Ascending aorta (tissue), 2 donors: ENCODE results near the gene LAMA5. TPM values are rescaled to one million over a fixed set of nuclear protein-coding genes. Genes with fewer than 3 reads are reported as not detected.

ENCODE experiments used
- DNase-seq, 2 donors: peaks; one replicate each; pipeline ENCODE4 v3.0.0-alpha.2; 2019; ENCODE audit warnings: low spot score in 2 of 2
- H3K27ac ChIP-seq, 2 donors: fragments of 200-600 bp; sonication (generic); one replicate each; pipeline ENCODE4 v1.5.1; 2016 to 2017; ENCODE audit warnings: mild to moderate bottlenecking in 1 of 2
- H3K27me3 ChIP-seq: fragments of 200-600 bp; sonication (generic); one replicate; pipeline ENCODE4 v1.5.1; 2017
- H3K36me3 ChIP-seq, 2 donors: fragments of 200-600 bp; sonication (generic); one replicate each; pipeline ENCODE4 v1.5.1; 2016
- H3K4me1 ChIP-seq, 2 donors: fragments of 200-600 bp; sonication (generic); one replicate each; pipeline ENCODE4 v1.5.1; 2016 to 2017; ENCODE audit warnings: mild to moderate bottlenecking in 1 of 2
- H3K4me3 ChIP-seq, 2 donors: fragments of 200-600 bp; sonication (generic); one replicate each; pipeline ENCODE4 v1.5.1; 2016 to 2017; ENCODE audit warnings: mild to moderate bottlenecking in 1 of 2
- H3K9me3 ChIP-seq, 2 donors: fragments of 200-600 bp; sonication (generic); one replicate each; pipeline ENCODE4 v1.5.1; 2016
- CTCF ChIP-seq, 3 experiments: fragments of 200-600 bp in 2 of 3; fragments of 450-650 bp in 1 of 3; sonication (generic) in 2 of 3; IDR thresholded peaks; one replicate each; pipeline ENCODE4 v1.5.1; 2016 to 2019; ENCODE audit warnings: antibody characterized with exemption in 3 of 3, mild to moderate bottlenecking in 1 of 3, moderate library complexity in 1 of 3
- intact Hi-C: fragments of 100-400 bp; cut with DNase I; formaldehyde crosslinking; loops from one replicate; pipeline ENCODE4 v1.15.1; 2023
- total RNA-seq: library from RNA; depleted of rRNA; stranded (reverse); fragments of >200 nt; gene quantifications from one replicate; pipeline ENCODE4 v1.1.0, GENCODE V29; 2016

Gene LAMA5
- total RNA-seq, 1 donor from 2014 or later = 469 TPM

DNA sequence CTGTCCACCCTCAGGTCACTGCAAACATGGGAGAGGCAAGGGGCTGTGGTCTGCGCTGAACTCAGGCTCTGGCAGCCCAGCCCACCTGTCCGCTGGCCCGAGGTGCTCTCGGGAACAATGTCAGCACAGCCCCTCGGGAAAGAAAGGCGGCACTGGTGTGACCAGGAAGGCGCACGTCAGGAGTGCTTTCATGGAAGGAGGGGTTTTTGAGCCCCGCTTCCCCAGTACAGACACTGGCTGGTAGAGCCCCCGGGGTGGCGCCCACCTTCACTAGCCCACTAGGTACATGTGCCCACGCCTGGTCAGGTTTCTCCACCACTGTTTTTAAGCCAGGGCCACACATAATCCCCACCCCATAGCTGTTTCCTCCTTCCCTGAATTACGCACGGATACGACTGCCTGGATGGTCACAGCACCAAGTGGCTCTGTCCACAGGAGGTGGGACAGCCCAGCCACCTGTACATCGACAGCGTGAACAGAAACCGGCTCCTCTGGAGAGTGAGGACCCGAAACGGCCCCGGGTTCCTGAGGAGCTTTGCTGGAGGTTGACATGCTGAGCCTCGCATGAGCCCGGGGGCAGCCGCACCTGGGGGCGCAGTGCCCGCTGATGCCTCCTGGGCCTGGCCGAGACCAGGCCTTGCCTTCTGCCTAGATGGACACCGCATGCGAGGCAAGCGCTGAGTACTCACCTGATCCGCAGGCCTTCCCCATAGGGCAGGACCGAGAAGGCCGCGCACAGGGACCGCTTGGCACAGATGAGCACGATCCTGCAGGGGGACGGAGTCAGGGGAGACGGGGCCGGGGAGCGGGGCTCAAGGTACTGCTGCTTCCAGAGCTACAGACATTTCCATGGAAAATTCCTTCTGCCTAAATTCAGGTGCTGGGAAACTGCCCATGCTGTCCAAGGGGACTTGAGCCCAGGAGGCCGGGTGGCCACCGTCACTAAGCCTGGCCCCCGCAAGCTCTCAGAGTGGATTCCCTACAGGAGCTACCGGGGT is 27.4 kb upstream of the LAMA5 start:
- H3K36me3 ChIP-seq = peaks cover 25 to 46% of the 10 kb centered on the region in 2 donors
- H3K4me1 ChIP-seq = no peaks in the 10 kb centered on the region
- H3K9me3 ChIP-seq = no peaks in the 10 kb centered on the region
- no peak for TF ChIP-seq CTCF (IDR thresholded peaks at IDR 0.05)
- DNase-seq = no peak
- no peak overlapping the region for H3K4me3 ChIP-seq
- H3K27me3 ChIP-seq = no peaks in the 10 kb centered on the region
- no peak overlapping the region for H3K27ac ChIP-seq
- intact Hi-C loops = no loop called here

DNA sequence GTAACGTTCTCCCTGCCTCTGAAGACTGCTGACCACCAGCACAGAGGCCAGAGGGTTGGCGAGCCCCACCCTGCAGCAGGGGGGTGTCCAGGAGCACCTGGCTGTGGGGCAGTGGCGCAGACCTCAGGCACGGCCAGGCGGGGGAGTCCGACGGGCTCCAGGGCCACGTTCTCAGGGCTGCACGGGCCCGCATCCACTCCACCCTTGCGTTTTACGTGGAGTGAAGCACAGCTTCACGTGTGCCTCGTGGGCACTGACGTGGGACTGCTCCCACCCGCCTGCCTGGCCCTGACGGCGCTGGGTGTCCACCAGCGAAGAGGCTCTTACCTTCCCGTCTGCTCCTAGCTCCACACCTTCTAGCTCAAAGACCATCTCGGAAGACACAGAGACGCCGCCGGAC is 26.7 kb upstream of the LAMA5 start:
- Histone ChIP-seq H3K9me3 (no peaks in the 10 kb centered on the region), H3K27me3 (no peaks in the 10 kb centered on the region), H3K27ac (no peak overlapping the region), H3K4me3 (no peak overlapping the region), H3K36me3 (peaks cover 25 to 50% of the 10 kb centered on the region in 2 donors), H3K4me1 (no peaks in the 10 kb centered on the region)
- intact Hi-C loops = no loop called here
- DNase-seq = no peak
- no peak for TF ChIP-seq CTCF (IDR thresholded peaks at IDR 0.05)

- intact Hi-C loops = no loop called here
- Histone ChIP-seq H3K27me3 (no peaks in the 10 kb centered on the region), H3K9me3 (no peaks in the 10 kb centered on the region), H3K36me3 (peaks cover 27 to 53% of the 10 kb centered on the region in 2 donors), H3K4me3 (no peak overlapping the region), H3K27ac (no peak overlapping the region), H3K4me1 (no peaks in the 10 kb centered on the region)
- DNase-seq = no peak
- no peak for TF ChIP-seq CTCF (IDR thresholded peaks at IDR 0.05)
These were observed 26.2 kb upstream of the LAMA5 start for GRCh38 chr20:62393335-62393665.

GRCh38 chr20:62392621-62393334 is 25.7 kb upstream of the LAMA5 start:
- peaks cover 27 to 58% of the 10 kb centered on the region in 2 donors for H3K36me3 ChIP-seq
- intact Hi-C loops = no loop called here
- no peak for DNase-seq

DNA sequence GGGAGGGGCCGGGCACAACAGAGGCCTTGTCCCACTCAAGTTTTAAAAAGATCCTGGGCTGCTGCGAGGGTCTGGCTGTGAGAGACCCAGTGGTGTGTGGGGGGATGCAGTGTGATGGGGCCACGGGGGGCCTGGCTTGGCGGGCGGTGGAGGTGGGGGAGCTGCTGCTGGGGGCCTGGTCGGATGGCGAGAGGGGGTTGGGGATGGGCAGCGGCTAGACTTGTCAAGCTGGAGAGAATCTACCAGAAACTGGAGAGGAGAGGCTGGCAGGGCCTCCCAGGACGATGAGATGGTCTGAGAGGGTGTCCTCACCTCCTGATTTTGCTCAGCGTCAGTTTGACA is 24.9 kb upstream of the LAMA5 start:
- no peak for DNase-seq
- no peak overlapping the region for H3K4me3 ChIP-seq
- H3K4me1 ChIP-seq = peaks cover 7 to 9% of the 10 kb centered on the region in 2 donors
- no peaks in the 10 kb centered on the region for H3K27me3 ChIP-seq
- intact Hi-C loops = no loop called here
- no peaks in the 10 kb centered on the region for H3K9me3 ChIP-seq
- no peak for TF ChIP-seq CTCF (IDR thresholded peaks at IDR 0.05)
- H3K36me3 ChIP-seq = peaks cover 27 to 58% of the 10 kb centered on the region in 2 donors
- H3K27ac ChIP-seq = no peak overlapping the region

More at GRCh38 chr20:62392621-62393334, 25.7 kb upstream of the LAMA5 start:
- H3K4me3 ChIP-seq = no peak overlapping the region
- H3K27me3 ChIP-seq = no peaks in the 10 kb centered on the region
- no peaks in the 10 kb centered on the region for H3K9me3 ChIP-seq
- H3K27ac ChIP-seq = no peak overlapping the region
- peaks cover 4% of the 10 kb centered on the region in 2 donors for H3K4me1 ChIP-seq
- no peak for TF ChIP-seq CTCF (IDR thresholded peaks at IDR 0.05)
